Measurements from ENCODE around the gene RIPK3.
"Not testable (repeated sequence)": the region's sequence is repeated elsewhere in the genome, so short reads cannot be mapped to it uniquely, and the experiment has no call there.

Gene RIPK3

DNA sequence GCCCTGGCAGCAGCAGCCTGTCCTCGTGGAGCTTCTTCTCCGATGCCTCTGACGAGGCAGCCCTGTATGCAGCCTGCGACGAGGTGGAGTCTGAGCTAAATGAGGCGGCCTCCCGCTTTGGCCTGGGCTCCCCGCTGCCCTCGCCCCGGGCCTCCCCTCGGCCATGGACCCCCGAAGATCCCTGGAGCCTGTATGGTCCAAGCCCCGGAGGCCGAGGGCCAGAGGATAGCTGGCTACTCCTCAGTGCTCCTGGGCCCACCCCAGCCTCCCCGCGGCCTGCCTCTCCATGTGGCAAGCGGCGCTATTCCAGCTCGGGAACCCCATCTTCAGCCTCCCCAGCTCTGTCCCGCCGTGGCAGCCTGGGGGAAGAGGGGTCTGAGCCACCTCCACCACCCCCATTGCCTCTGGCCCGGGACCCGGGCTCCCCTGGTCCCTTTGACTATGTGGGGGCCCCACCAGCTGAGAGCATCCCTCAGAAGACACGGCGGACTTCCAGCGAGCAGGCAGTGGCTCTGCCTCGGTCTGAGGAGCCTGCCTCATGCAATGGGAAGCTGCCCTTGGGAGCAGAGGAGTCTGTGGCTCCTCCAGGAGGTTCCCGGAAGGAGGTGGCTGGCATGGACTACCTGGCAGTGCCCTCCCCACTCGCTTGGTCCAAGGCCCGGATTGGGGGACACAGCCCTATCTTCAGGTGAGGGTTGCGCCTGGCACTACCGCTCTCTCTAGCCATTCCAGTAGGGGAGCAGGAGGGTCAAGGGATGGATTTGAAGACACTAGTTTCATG, 30.3 kb upstream of the RIPK3 start:
- no peak for DNase-seq (ENCODE audit: low read depth in 1 of 2, low spot score in 1 of 2)

DNA sequence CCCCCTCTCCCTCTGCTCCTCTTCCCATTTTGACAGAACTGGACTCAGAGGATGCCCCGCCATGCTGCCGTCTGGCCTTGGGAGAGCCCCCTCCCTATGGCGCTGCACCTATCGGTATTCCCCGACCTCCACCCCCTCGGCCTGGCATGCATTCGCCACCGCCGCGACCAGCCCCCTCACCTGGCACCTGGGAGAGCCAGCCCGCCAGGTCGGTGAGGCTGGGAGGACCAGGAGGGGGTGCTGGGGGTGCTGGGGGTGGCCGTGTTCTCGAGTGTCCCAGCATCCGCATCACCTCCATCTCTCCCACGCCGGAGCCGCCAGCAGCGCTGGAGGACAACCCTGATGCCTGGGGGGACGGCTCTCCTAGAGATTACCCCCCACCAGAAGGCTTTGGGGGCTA, 29.7 kb upstream of the RIPK3 start:
- DNase-seq (ENCODE audit: low read depth in 1 of 2, low spot score in 1 of 2) = no peak

DNA sequence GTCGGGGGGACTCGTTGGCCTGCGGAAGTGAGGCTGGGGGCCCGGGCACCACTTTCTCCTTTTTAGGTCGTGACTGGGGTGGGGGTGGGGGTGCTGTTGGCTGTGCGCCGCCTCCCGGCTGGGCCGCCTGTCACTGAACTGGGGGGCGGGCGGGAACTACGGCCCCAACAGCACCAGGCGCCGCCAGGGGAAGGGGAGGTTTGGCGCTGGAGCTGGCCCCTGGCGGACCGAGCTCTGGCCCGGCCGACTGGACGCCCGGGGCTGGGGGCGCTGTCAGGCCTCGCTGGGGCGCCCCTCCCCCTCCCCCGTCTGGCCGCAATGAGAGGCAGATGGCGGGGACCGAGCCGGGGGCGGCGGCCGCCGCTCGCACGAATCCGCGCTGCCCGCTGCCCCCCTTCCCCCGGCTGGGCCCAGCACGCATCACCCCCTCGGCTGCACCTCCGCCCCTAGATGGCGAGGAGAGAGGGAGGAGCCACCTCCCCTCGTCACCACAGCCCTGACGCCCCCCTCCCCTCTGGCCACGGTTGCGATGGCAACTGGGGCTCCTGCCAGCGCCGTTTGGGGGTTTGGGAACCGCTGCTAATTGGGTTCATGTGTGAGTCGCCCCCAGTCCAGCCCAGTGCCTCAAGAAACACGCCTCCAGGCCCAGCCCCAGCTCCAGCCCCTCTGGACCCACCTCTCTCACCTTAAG, 28.9 kb upstream of the RIPK3 start:
- no peak for DNase-seq (ENCODE audit: low read depth in 1 of 2, low spot score in 1 of 2)

DNA sequence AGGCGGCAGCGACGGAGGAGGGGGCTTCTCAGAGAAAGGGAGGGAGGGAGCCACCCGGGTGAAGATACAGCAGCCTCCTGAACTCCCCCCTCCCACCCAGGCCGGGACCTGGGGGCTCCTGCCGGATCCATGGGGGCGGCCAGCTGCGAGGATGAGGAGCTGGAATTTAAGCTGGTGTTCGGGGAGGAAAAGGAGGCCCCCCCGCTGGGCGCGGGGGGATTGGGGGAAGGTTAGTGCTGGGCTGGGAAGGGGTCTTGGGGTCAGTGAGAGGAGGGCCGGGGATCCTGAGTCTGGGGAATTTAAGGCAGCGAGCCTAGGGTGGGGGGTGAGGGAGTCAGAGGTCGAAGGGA, 28.4 kb upstream of the RIPK3 start:
- no peak for DNase-seq (ENCODE audit: low read depth in 1 of 2, low spot score in 1 of 2)

DNA sequence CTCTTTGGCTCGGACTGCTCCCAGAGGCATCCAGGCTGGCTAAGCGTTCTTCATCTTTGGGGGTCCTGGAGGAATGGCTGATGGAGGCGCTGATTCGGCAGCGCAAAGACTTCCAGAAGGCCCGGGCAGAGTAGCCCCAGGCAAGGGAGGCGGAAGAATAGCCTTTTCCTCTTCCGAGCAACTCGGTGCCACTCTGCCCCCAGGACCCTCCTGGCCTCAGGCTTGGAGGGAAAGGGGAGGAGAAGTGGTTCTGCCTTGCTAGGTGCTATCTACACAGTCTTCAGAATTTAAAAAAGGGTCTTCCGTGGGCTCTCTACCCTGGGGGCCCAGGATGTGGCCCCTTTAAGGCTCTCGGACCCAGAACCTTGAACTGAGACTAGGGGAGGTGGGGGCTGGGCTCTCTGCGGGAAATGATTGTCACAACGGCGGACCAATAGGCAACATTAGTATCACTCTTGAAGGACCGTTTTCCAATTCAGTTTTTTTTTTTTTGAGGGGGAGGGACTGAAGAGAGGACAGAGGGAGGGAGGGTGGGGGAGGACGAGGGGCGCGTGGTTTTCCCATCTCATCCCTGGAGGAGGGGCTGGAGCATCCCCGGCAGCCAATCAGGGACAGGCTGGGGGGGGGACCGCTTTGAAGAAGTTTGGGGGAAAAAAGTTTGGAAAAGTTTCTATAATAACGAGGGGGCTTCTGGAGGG, 27.9 kb upstream of the RIPK3 start, which contains the start of gene NFATC4:
Gene NFATC4, plus strand, starts transcription at position 671 of the 698 bp plus-strand sequence. CDS start 157 bp downstream, outside the sequence.
- DNase-seq (ENCODE audit: low read depth in 1 of 2, low spot score in 1 of 2) = no peak

DNA sequence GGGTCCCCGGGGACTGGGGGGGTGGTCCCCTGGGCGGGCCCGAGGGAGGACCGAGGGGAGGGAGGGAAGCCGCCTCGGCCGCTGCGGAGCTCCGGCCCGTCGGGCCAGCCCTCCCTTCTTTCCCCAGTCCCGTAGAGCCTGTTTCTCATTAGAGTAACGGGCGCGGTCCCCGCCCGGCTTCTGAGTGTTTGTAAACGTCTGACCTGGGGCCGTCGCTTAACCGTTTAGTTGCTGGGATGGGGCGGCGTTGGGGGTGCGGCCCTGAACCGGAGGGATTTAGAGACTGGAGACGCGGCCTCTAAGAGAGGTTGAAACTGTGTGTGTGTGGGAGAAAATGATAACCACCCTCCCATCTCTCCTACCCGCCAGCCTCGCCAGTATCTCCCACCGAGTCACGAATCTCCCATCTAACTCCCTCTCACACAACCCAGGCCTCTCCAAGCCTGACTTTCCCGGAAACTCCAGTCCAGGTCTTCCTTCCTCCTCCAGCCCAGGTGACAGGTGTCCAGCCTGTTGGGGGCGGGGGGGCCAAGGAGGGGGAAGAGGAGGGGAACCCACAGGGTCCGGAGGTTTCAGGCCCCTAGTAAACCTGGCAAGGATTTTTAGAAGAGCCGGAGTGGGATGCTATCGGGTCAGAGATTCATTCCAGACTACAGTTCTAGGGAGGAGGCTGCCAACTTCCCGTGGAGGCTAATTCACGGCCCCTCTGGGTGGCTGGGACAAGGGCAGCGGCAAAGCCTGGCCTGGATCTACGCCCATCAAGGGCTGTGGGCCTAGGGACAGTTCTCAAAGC, 27.1 kb upstream of the RIPK3 start:
- no peak for DNase-seq (ENCODE audit: low read depth in 1 of 2, low spot score in 1 of 2)

DNA sequence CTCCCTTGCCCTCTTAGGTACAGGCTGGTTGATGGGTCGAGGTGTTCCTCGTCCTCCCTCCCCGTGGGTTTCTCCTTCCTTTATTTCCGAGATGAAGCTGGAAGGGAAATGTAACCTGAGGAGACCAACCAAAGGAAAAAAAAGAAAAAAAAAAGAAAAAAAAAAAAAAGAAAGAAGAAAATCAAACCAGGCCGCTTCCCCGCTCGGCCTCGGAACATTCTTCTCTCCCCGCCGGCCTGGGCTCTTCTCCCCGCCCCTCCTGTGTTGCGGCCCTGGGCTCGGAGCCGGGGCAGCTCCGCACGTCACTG, 26.6 kb upstream of the RIPK3 start:
- DNase-seq (ENCODE audit: low read depth in 1 of 2, low spot score in 1 of 2) = no peak

DNA sequence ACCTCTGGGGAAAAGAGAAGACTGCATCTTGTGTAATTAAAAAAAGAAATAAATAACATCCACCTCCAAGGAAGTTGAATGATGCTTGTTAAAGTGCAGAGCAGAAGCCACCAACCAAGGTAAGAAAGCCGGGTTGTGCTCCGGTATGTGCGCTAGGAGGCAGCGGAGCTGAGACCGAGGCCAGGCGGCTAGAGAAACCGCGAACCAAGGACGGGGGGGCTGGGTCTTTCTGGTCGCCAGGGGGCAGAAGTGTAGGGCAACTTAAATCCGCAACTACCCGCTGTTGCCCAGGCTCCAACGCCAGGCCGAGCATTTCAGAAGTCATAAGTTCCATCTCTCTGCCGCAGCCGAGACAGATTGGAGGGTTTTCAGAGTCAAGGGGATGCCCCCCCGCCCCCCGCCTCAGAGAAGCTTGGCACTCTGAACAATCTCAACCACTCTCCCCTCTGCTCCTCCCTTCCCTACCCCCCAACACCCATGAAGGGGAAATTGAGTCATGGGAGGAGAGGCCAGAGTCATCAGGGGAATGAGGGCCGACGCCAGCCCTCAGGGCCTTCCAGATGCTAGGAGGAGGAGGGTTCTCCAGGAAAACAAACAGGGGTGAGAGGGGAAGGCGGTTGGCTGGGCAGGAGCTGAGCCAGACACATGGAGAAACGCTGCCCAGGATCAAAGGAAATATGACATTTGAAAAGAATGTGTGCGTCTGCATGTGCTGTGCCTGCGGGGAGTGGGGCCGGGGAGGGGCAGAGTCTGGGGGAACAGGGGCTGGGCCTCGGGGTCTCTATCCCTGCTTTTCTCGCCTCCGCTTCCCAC, 26.0 kb upstream of the RIPK3 start:
- DNase-seq (ENCODE audit: low read depth in 1 of 2, low spot score in 1 of 2) = peak; percentile 17 to 42

DNA sequence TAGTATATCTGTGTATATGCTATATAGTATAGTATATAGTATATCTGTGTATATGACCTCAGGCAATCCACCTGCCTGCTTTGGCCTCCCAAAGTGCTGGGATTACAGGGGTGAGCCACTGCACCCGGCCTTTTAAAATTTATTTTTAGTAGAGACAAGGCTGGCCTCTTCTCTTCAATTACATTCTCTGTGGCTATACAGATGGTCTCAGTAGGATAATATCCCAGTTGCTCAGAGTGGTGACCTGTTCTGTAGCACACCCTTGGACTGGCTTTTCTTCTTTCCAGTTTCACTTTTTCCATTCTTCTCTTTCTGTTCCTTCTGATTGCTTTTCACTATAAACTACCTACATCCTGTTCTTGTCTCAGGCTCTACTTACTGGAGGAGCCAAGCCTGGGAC, 25.1 kb upstream of the RIPK3 start:
- DNase-seq (ENCODE audit: low read depth in 1 of 2, low spot score in 1 of 2) = no peak

DNA sequence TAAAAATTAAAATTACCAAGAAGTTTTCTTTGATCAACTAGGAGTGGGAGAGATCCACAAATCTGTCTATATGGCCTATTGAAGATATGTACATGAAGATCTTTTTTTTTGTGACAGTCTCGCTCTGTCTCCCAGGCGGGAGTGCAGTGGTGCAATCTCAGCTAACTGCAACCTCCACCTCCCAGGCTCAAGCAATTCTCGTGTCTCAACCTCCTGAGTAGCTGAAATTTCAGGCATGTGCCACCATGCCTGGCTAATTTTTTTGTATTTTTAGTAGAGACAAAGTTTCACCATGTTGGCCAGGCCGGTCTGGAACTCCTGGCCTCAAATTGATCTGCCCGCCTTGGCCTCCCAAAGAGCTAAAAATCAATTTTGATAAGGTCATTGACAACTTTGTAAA, 23.6 kb upstream of the RIPK3 start:
- DNase-seq (ENCODE audit: low read depth in 1 of 2, low spot score in 1 of 2) = no peak

DNA sequence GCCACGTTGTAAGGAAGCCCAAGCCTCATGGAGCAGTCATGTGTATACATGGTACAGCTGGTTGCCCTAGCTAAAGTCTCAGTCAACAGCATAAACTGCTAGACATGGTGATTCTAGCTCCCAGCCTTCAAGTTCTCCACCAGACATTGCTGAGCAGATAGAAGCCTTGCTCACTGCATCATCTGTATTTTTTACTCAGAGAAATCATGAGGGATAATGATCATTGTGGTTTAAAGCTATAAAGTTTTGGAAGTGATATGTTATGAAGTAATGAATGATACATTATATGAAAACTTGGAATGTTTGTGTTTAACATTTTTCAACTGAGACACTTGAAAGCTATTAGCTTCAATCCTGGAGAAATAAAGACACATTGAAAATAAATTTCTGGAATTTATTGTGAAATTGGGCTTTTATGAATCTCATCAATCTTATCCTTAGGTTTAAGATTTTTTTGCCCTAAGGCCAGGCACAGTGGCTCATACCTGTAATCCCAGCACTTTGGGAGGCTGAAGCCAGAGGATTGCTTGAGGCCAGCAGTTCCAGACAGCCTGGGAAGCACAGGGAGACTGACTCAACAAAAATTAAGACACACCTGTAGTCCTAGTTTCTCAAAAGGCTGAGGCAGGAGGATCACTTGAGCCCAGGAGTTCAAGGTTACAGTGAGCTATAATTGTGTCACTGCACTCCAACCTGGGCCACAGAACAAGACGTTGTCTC, 22.6 kb upstream of the RIPK3 start:
- no peak for DNase-seq (ENCODE audit: low read depth in 1 of 2, low spot score in 1 of 2)

DNA sequence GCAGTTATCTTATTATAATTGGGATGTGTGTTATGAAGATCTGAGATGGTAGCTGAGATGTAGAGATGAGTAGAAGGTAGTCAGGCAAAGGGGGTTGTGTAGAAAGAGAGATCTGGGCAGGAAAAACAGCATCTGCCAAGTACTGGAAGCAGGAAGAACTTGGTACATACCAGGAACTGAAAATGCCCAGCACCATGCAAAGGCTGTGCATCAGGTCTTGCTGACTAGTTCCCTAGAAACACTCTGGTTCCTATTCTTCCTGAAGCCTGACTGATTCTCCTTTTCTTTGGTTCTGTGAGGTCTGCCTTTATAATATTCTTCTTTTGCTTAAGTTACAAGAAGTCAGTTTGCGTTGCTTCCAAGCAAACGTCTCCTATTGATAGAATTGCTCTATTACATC, 21.5 kb upstream of the RIPK3 start:
- DNase-seq (ENCODE audit: low read depth in 1 of 2, low spot score in 1 of 2) = no peak

DNA sequence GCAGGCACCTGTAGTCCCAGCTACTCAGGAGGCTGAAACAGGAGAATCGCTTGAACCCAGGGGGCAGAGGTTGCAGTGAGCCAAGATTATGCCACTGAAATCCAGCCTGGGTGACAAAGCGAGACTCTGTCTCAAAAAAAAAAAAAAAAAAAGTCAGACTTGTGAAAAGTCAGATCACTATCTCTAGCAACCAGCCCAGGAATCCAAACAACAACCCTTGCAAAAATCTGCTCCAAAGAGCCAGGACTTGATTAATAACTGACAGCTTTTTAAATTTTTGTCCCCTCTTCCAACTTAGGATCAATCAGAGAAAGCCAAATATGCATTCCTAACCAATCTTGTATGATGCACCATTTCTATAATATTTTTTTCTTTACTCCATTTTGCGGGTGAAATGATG, 20.5 kb upstream of the RIPK3 start:
- no peak for DNase-seq (ENCODE audit: low read depth in 1 of 2, low spot score in 1 of 2)

DNA sequence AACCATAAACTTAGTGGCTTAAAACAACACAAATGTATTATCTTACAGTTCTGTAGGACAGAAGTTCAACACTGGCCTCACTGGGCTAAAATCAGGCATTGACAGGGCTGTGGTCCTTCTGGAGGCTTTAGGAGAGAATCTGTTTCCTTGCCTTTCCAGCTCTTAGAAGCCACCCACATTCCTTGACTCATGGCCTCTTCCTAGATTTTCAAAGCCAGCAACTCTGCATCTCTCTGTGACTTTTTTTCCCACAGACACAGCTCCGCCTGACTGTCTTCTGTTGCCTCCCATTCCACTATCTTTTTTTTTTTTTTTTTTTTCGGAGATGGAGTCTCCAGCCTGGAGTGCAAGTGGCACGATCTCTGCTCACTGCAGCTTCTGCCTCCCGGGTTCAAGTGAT, 16.4 kb upstream of the RIPK3 start:
- DNase-seq (ENCODE audit: low read depth in 1 of 2, low spot score in 1 of 2) = no peak

DNA sequence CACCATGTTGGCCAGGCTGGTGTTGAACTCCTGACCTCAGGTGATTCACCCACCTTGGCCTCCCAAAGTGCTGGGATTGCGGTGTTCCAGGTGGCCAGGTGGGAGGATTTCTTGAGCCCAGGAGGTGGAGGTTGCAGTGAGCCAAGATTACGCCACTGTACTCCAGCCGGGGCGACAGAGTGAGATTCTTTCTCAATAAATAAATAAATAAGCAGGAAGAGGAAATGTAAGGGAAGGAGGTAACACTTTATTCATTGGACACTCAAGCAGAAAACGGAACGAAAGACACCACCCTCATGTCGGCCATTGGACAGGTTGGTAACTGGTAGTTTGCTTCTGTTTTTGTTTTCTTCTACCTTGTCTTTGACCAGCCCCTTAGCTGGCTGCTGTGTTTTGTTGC, 15.2 kb upstream of the RIPK3 start:
- no peak for DNase-seq (ENCODE audit: low read depth in 1 of 2, low spot score in 1 of 2)

DNA sequence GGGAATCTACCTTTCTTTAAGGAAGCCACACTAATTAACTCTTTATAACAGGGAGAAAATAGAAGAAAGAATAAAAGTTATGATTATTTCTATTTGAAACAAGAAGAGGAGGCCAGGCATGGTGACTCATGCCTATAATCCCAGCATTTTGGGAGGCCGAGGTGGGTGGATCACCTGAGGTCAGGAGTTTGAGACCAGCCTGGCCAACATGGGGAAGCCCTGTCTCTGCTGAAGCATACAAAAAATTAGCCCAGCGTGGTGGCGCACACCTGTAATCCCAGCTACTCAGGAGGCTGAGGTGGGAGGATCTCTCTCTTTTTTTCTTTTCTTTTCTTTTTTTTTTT, 14.7 kb upstream of the RIPK3 start:
- not testable (repeated sequence) for DNase-seq (ENCODE audit: low read depth in 1 of 2, low spot score in 1 of 2)

DNA sequence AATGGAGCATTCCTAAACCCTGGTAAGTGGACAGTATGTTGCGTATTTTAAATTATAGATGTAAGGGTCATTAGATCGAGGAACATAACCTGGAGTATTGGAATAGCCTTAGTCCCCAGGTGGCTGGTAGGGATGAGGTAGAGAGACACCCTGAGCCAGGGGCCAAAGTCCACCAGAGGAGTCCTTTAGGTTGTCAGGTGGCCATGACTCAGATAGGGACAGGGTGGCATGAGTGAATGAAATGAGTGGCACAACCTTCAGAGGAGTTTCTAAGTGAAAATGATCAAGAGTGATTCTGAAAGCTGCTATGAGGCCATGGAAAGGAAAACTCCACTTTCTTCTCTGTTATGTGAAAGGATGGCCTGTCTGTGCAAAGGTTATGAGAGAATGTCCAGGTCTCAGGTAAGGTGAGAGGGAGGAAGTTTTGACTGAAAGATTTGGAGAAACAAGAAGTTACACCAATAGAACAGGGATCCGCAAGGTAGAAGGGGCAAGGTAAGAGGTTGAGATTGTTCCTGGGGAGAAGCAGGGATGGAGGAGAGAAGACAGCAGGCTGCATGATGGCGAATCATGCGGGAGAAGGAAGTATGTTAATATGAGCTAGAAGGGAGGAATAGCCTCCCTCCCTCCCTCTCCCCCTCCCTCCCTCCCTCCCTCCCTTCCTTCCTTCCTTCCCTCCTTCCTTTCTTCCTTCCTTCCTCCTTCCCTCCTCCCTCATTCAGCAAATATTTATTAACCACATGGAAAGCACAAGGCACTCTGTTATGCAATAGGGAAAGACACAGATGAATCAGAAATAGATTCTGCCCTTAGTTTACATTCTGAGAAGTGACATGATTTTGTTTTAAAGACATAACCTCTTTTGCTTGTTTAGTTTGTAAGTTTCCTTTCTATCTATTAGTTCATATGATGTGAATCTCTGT, 14.0 kb upstream of the RIPK3 start:
- DNase-seq (ENCODE audit: low read depth in 1 of 2, low spot score in 1 of 2) = no peak

DNA sequence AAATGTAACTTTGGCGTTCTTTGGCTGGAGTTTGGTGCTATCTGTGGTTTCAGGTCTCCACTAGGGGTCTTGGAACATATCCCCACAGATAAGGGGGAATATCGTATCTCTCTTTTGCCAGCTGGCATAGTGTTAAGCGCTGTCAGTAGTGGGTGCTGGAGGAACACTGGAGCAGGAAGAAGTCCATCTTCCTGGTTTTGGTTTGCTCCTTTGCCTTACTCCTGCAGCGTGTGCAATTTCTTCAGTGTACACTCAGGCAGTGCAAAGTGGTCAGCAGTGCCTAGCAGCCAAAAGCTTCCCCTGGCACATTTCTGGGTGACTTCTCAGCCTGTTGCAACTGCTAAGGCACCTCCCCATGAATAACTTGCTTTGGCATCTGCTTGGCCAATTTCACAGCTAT, 11.7 kb upstream of the RIPK3 start:
- DNase-seq (ENCODE audit: low read depth in 1 of 2, low spot score in 1 of 2) = no peak

DNA sequence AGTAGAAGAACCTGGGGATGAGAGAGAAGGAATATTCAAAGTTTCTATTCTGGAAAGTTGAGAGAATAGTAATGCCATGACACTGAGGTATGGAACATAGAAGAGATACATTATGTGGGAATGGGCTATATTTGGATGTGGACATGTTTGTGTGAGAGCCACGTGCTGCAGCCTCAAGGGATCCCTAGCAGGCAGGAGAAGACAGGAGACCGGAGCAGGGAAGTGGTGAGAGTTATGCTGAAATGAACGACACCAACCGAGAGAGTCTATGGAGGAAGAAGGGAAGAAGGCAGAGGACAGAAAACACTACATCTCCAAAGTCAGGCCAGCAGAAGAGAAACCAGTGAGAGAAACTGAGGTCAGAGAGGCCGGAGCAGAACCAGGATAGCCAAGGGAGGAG, 10.0 kb upstream of the RIPK3 start:
- DNase-seq (ENCODE audit: low read depth in 1 of 2, low spot score in 1 of 2) = no peak
